Gastrocnemius medialis (tissue), 4 donors: ENCODE results near the gene NBPF15.
"Not testable (repeated sequence)": the region's sequence is repeated elsewhere in the genome, so short reads cannot be mapped to it uniquely, and the experiment has no call there.

Experiments
- CTCF ChIP-seq, 5 experiments: fragments of 450-650 bp in 3 of 5; fragments of 200-600 bp in 2 of 5; sonication (generic) in 2 of 5; IDR thresholded peaks in 4 of 5; conservative IDR thresholded peaks in 1 of 5; 1 replicate in 4 of 5; 2 replicates in 1 of 5; pipeline ENCODE4 v1.5.1; 2016 to 2019; ENCODE audit warnings: antibody characterized with exemption in 5 of 5, mild to moderate bottlenecking in 3 of 5, moderate library complexity in 3 of 5
- POLR2A ChIP-seq, 2 donors: fragments of 450-650 bp; IDR thresholded peaks; one replicate each; pipeline ENCODE4 v1.6.1; 2017; ENCODE audit warnings: antibody characterized with exemption in 2 of 2, mild to moderate bottlenecking in 2 of 2, moderate library complexity in 2 of 2

- not testable (repeated sequence) for TF ChIP-seq POLR2A (IDR thresholded peaks at IDR 0.05); CTCF (IDR thresholded peaks at IDR 0.05 in 4 of 5, conservative IDR thresholded peaks at IDR 0.05 in 1 of 5)
Measured at GRCh38 chr1:144461778-144462177, 309 bp upstream of the NBPF15 start.
